ENCODE results near the gene ATXN7L1.

DNA sequence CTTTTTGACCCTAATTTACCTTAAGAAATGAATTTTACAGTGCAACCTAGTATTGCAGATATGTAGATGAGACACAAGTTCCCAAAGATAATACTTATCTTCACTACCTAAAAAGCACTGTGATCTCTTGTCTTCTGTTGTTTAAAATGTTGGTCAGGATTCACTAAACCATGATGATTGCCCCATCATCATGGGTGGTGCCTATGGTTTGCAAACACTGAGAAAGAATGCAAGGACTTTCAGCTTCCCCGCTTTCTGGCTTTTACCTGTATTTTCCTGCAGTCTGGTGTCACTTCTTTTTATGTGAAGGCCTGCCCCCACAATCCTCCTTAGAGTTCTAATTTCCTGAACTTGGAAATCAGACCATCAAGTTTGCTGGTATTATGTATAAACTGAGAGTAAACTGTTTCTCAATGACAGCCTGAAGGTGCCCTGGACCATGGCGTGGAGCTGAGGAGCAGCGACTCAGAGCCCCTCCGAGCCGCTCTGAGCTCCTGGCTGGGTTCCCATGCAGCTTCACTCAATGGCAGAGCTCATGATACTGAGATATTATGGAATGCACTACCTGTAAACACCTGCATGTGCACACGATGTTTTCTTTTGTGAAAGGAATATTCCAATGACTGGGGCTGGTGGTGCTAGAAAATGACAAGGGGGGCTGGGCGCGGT lies 176.7 kb downstream of the ATXN7L1 start:
- TF ChIP-seq, protein P1, sequence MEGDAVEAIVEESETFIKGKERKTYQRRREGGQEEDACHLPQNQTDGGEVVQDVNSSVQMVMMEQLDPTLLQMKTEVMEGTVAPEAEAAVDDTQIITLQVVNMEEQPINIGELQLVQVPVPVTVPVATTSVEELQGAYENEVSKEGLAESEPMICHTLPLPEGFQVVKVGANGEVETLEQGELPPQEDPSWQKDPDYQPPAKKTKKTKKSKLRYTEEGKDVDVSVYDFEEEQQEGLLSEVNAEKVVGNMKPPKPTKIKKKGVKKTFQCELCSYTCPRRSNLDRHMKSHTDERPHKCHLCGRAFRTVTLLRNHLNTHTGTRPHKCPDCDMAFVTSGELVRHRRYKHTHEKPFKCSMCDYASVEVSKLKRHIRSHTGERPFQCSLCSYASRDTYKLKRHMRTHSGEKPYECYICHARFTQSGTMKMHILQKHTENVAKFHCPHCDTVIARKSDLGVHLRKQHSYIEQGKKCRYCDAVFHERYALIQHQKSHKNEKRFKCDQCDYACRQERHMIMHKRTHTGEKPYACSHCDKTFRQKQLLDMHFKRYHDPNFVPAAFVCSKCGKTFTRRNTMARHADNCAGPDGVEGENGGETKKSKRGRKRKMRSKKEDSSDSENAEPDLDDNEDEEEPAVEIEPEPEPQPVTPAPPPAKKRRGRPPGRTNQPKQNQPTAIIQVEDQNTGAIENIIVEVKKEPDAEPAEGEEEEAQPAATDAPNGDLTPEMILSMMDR (conservative IDR thresholded peaks at IDR 0.05; ENCODE audit: low read depth, low read length): no peak
- TF ChIP-seq POLR2A (IDR thresholded peaks at IDR 0.05; ENCODE audit: low read depth, low read length) (no peak), RFX5 (IDR thresholded peaks at IDR 0.05; ENCODE audit: low read depth, low read length) (no peak), FOS (IDR thresholded peaks at IDR 0.05; ENCODE audit: low read depth, low read length) (no peak), CEBPB (IDR thresholded peaks at IDR 0.05; ENCODE audit: low read depth, low read length) (no peak), SMC3 (IDR thresholded peaks at IDR 0.05; ENCODE audit: low read depth, low read length) (no peak), RCOR1 (IDR thresholded peaks at IDR 0.05; ENCODE audit: insufficient replicate concordance, low read length) (no peak), RAD21 (IDR thresholded peaks at IDR 0.05; ENCODE audit: low read length) (no peak), MXI1 (IDR thresholded peaks at IDR 0.05; ENCODE audit: borderline replicate concordance, low read depth, low read length) (no peak), MAFK (IDR thresholded peaks at IDR 0.05; ENCODE audit: low read depth, low read length) (no peak)
- TF ChIP-seq, protein P2, sequence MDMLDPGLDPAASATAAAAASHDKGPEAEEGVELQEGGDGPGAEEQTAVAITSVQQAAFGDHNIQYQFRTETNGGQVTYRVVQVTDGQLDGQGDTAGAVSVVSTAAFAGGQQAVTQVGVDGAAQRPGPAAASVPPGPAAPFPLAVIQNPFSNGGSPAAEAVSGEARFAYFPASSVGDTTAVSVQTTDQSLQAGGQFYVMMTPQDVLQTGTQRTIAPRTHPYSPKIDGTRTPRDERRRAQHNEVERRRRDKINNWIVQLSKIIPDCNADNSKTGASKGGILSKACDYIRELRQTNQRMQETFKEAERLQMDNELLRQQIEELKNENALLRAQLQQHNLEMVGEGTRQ (IDR thresholded peaks at IDR 0.05; ENCODE audit: low read depth, low read length): no peak

Data from IMR-90 (cell line).